ENCODE results near the gene SELENOM.
"Not testable (repeated sequence)": the region's sequence is repeated elsewhere in the genome, so short reads cannot be mapped to it uniquely, and the experiment has no call there.

The SELENOM gene

DNA sequence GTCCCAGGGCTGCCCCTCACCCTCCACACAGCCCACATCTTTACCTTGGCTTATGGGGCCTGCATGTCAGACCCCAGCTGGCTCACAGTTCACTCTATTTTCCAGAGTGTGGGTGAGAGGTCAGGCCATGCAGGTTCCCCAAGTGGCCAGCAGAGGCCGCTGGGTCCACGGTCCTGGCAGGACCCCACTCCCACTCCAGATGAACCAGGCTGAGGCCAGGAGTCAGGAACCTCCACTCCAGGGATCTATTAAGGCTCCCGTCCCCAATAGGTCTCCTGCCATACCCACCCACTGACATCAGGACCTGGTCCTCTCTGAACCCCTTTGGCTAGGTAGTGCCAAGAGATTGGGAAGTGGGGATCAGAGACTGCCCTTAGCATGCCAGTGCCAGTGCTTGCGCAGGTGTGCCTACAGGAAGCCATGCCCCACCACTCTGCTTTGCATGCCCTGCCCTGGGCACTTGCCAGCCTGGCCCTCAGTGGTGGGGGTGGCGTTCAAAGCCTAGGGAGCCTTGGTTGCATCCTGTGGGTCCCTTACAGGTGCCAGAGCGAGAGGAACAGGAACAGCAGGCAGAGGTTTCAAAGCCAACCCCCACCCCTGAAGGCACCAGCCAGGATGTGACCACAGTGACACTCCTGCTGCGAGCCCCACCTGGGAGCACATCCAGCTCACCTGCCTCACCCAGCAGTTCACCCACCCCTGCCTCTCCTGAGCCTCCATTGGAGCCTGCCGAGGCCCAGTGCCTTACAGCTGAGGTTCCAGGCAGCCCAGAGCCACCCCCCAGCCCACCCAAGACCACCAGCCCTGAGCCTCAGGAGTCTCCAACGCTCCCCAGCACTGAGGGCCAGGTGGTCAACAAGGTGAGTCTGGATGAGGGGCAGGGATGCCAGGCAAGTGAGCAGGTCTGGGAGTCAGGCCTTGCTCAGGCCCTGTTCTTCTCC, 17.9 kb downstream of the SELENOM start:
- no peak for DNase-seq

DNA sequence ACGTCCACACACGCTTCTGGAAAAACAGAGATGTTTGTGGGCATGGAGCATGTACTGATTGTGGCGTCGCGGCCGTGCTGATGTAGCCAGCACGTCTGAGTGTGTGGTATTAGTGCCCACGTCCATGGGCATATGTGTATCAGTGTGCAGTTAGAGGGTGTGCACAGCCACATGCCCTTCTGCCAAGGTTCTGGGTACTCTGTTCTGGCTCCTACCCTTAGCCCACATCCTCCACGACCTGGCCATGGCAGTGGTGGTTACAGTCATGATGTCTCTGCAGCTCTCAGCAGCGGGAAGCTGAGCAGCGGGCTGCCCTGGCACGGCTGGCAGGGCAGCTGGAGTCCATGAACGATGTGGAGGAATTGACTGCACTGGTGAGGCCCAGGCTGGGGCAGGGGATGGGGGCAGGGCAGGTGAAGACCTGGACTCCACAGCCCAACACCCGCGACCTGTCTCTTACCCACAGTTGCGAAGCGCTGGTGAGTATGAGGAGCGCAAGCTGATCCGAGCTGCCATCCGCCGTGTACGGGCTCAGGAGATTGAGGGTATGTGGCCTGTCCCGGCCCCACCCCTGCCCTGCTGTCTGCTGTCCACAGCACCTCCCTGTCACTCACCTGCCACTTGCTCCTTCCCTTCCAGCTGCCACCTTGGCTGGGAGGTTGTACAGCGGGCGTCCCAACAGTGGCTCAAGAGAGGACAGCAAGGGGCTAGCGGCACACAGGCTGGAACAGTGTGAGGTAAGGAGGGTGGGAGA, 19.0 kb downstream of the SELENOM start:
- DNase-seq = no peak

DNA sequence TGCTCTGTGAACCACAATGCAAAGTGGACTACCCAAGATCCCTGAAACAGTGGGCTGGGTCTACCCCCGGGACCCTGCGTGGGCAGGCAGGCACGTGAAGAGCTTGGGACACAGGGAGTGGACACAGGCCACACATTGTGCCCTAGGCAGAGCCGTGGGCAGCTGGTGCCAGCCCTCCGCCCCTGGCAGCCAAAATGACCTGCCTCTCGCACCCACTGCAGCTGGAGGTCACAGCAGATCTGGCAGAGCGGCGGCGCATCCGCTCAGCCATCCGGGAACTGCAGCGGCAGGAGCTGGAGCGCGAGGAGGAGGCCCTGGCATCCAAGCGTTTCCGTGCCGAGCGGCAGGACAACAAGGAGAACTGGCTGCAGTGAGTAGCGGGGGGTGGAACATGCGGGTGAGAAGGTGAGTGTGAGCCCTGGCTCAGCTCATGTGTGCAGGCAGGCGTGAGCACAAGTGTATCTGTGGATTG, 19.6 kb downstream of the SELENOM start:
- DNase-seq = no peak

- no peak for DNase-seq
Measured at GRCh38 chr22:31086703-31087330, 20.6 kb downstream of the SELENOM start.

DNA sequence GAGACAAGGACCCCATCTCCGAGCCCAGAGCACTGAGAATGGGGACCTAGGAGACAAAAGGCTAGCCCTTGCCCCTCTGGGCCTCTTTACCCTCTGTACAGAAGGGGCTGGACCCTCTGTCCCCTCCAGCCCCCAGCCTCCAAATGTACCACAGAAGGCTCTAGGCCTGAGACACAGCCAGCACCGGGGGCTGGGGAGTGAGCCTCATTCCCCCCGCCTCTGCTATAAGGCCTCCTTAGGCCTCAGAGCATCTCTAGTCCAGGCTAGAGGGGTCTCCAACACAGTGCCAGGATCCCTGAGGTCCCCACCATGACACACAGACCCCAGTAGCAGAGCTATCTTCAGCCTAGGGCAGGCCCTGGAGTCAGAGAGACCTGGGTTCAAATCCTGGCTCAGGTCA, 21.4 kb downstream of the SELENOM start:
- no peak for DNase-seq

DNA sequence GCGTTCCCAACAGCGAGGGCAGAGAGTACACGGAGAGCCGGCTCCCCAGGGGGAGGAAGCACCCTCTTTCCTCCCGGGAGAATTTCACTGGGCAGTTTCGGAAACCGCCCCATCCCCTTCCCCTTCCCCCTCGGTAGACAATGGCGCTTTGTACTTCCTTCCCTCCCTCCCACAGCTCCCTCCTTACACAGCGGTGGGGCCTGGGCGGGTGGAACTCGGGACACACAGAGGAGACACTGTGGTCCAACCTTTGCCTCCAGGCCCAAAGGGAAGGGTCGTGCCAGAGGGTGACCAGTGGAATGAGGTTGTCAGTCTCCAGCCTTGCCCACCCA, 21.9 kb downstream of the SELENOM start:
- no peak for DNase-seq

- peak; percentile 76 for DNase-seq
Measured at GRCh38 chr22:31084811-31085492, 22.4 kb downstream of the SELENOM start.

DNA sequence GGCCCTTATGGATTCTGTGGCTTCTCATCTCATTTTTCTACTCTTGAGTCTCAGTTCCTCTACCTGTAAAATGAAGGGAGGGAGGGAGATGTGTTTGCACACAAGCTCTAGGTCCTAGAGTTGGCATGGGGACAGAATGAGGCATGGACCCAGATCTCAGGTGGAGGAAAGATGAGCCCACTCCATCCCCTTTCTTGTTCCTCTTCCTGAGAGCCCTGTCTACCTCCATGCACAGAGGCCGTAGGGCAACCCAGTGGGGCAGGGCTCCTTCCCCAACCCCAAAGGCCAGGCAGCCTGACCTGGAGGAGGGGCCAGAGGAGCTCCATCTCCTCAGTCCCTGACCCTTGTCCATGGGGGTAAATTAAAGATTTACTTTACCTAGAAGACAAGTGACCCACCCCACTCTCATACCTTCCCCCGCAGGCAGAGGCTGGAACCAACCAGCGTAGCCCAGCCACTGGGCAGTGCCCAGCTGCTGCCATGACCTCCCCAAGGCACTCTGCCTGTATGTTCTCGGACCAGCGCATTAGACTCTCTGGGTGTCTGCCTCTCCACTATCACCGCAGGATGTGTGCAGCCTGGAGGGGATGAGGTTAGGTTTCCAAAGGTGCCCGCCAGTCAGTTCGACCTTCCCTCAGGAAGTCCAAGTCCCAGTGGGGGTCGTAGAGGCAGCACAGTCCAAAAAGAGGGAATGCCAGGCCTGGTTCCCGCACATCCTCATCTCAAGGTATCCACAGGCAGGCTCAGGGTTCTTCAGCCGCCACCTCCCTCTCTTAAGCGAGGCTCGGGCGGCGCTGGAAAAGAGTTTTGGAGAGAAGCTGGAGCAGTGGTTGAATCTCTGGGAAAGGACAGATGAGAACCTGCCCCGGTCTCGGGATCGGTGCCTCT, 23.2 kb downstream of the SELENOM start:
- DNase-seq = no peak

DNA sequence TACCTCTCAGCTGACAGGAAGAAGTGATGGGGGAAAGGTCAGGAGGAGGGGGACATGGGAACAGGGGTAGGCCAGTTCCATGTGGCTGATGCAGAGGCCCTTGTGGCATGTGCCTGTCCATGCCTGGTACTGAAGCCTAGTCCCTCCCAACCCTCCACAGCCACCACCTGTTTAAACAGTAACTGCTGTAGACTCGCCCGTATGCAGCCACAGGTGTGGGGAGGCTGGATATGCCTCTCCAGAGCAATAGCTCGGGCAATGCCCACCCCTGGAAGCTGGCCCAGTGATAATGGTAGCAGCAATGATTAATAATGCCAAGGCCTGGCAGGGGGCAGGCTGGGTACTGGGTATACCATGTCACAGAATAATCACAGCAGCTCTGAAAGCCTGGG, 24.0 kb downstream of the SELENOM start:
- no peak for DNase-seq

DNA sequence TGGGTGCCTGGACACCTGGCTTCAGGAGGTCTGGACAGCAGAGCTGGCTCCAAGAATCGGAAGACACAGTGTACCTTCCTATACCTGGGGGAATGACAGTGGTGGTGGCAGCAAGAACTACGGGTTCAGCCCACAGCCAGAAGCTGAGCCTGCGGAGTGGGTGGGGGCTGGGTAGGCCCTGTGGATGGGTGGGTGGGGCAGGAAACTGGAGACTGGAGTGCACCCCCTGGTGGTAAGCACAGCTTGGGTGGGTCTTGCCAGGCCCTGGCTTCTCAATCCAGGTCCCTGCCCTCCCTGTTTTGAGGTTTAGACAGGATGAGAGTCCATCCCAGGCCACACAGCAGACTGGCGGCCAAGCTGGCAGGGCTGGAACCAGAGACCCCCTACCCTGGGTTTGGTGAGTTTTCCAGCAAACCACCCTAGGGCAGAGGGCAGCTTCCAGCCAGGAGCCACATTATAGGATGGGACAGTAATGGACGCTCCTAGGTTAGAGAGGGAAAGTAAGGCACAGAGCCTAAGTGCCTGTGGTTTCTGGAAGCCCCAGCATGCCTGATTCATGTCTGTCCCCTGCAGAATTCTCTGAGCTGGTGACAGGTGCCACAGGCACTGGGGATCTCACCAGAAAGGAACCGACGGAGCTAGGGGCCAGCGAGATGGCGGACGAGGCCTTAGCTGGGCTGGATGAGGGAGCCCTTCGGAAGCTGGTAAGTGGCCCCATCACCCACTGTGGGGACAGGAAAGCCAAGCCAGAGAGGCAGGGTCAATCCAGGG, 24.6 kb downstream of the SELENOM start:
- peak; percentile 30 for DNase-seq

GRCh38 chr22:31081963-31082605, 25.3 kb downstream of the SELENOM start:
- DNase-seq = no peak

GRCh38 chr22:31080848-31081649, 26.3 kb downstream of the SELENOM start, which contains the start of gene SMTN:
Gene SMTN, plus strand, starts transcription at chr22:31081318. Its CDS starts 1,941 bp downstream, at chr22:31083259.
- peak; percentile 79 for DNase-seq

DNA sequence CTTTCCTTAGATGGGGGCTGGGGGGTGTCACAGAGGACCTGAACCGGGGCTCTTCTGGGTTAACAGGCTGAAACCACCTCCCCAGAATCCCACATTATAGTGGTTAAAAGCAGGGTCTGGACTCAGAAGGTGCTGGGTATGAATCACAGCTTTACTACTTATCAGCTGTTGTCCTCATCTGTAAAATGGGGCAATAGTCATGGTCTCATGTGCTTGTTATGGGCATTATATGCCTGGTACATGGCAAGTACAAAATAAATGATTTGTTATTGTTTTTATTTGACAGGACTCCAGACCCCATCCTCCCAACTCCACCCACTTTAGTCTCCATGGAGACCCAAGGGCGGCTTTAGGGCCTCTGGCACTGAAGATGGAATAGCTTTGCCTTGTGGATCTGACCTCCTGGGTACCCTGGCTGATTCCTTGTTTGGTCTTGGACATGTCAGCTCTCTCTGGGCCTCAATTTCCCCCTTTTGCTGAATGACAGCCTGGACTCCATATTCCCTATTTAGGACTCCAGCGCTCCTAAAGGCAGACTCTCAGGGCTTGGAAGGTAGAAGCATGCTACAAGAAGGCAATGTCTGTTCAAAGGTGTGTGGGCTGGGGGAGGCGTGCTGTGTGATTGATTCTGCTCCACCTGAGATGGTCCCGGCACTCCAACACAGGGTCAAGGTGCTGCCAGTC, 27.1 kb downstream of the SELENOM start:
- DNase-seq = no peak

DNA sequence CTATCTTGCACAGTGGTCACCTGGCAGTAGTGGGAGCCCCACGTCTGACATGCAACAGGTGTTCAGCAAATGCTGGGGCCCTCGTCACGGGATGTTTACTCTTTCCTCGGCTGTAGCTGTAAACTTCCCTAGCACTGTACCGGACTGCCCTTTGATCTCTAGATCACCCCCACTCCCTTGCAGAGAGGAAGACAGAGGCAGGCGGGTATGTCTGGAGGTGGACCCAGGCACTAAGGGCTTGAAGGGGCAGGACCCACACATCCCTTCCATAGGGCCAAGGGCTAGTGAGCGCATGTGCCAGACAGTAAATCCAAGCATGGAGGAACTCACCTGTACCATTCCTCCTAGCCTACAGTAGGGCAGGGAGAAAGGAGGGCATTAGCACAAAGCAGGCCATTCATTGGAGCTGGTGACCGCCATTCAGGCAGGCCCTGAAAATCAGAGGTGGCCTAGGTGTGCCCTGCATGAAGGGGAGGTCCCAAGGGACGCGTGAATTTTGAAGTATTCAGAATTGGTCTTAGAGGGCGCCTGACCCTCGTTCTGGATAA, 28.2 kb downstream of the SELENOM start:
- no peak for DNase-seq

DNA sequence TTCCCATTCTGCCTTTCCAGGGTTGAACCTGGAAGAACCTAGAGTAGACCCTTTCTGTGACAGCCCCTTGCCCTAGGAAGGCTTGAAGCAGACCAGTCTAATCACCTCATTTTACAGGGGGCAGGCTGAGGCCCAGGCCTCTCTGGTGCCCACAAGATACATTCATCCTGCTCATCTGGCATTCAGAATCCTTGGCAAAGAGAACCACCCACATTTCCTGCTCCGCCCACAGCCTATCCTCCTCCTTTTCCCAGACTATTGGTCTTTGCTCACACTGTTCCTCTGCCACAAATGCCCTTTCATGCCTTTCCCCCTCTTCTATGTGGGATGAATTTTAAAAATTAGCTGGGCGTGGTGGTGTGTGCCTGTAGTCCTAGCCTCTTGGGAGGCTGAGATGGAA, 29.0 kb downstream of the SELENOM start:
- not testable (repeated sequence) for DNase-seq

GRCh38 chr22:31077681-31078080, 29.7 kb downstream of the SELENOM start:
- DNase-seq = no peak

DNA sequence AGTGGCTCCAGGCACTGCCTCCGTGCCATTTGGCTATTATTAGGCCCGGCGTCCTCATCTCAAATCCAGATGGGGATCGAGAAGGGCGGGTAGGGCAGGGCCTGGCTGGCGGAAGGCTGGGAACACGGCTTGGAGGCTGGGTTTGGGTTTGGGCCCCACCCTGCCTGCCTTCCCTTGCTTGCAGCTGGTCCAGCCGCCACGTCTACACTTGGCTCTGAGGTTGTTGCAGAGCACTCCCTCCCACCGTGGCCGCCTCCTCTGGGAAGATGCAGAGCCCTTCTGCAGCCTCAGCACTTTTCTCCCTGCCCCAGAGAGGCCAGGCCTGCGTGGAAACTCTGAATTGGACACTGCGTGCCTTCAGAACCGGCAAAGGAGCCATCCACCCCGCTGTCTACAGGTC, 31.4 kb downstream of the SELENOM start:
- DNase-seq = no peak

GRCh38 chr22:31073545-31074145, 33.7 kb downstream of the SELENOM start:
- not testable (repeated sequence) for DNase-seq
